H1 (cell line): ENCODE results near the gene SEZ6L. TPM values are rescaled to one million over a fixed set of nuclear protein-coding genes. Genes with fewer than 3 reads are reported as not detected.

Experiments used
- CHD7 ChIP-seq: fragments of 300-600 bp; sonication (generic); IDR thresholded peaks from 2 replicates; pipeline ENCODE4 v1.7.1; 2012; ENCODE audit warnings: low read length, moderate library complexity, mild to moderate bottlenecking, inconsistent platforms; ENCODE audit not compliant: insufficient replicate concordance
- polyA plus RNA-seq, 7 experiments: library from polyadenylated mRNA; depleted of rRNA in 3 of 7; stranded (reverse) in 5 of 7; unstranded in 2 of 7; fragments of >200 nt in 5 of 7; fragments of 200-250 nt in 2 of 7; gene quantifications; 1 replicate in 5 of 7; 2 replicates in 1 of 7; 4 replicates in 1 of 7; pipeline versions ENCODE4 v1.2.1 to v1.2.3, GENCODE V29; 2011 to 2013; ENCODE audit warnings: missing spikeins in 2 of 7, mixed read lengths in 2 of 7
- total RNA-seq: library from RNA; stranded (reverse); fragmentation: NEBNext Ultra II Directional; extraction: Animal tissue kit (Norgen Biotek cat#: 25700); gene quantifications from 2 replicates; pipeline ENCODE4 v1.2.1, GENCODE V29; 2021

Gene SEZ6L
- total and polyA plus RNA-seq, 2 of the 8 experiments (the other 6 are each of a cell fraction or from before 2014, with no cell fraction given): 0.06 to 0.33 TPM

- no peak for TF ChIP-seq CHD7
Measured at GRCh38 chr22:26265909-26266308, 96.6 kb downstream of the SEZ6L start (continued).
